Effector CD8-positive, alpha-beta T cell (primary cell): ENCODE results near the gene NCAPG2.

Experiments used
- DNase-seq: peaks from one replicate; lab custom pipeline; 2025; lab: John Stamatoyannopoulos, UW
- total RNA-seq, 4 experiments: gene quantifications; one replicate each; lab custom pipeline; 2026; lab: John Stamatoyannopoulos, UW

Gene NCAPG2
- total RNA-seq, result 12.3 to 23.6 (median 18.4) reads per million in 4 experiments

GRCh38 chr7:158704524-158705233, at the start of gene NCAPG2:
NCAPG2 (minus strand) TSS chr7:158704804; CDS start chr7:158701899, 2,905 bp downstream.
- peak; percentile 97 for DNase-seq

- DNase-seq, result no peak
Measured at GRCh38 chr7:158753900-158754299, 49.3 kb upstream of the NCAPG2 start.

GRCh38 chr7:158751751-158752150, 47.1 kb upstream of the NCAPG2 start:
- no peak for DNase-seq

GRCh38 chr7:158751199-158751598, 46.6 kb upstream of the NCAPG2 start:
- DNase-seq, result no peak

GRCh38 chr7:158750702-158751101, 46.1 kb upstream of the NCAPG2 start:
- no peak for DNase-seq

- no peak for DNase-seq
Measured at GRCh38 chr7:158749396-158749795, 44.8 kb upstream of the NCAPG2 start.

- DNase-seq, result no peak
Measured at GRCh38 chr7:158748335-158748734, 43.7 kb upstream of the NCAPG2 start.

GRCh38 chr7:158747408-158747807, 42.8 kb upstream of the NCAPG2 start:
- DNase-seq, result no peak

- DNase-seq, result no peak
Measured at GRCh38 chr7:158746957-158747356, 42.4 kb upstream of the NCAPG2 start.

- DNase-seq, result no peak
Measured at GRCh38 chr7:158745057-158745715, 40.6 kb upstream of the NCAPG2 start.

GRCh38 chr7:158744070-158744469, 39.5 kb upstream of the NCAPG2 start:
- DNase-seq, result no peak

- DNase-seq, result no peak
Measured at GRCh38 chr7:158743219-158743618, 38.6 kb upstream of the NCAPG2 start.

GRCh38 chr7:158742065-158742821, 37.6 kb upstream of the NCAPG2 start:
- no peak for DNase-seq

- no peak for DNase-seq
Measured at GRCh38 chr7:158741294-158741666, 36.7 kb upstream of the NCAPG2 start.

- DNase-seq, result no peak
Measured at GRCh38 chr7:158740657-158741293, 36.2 kb upstream of the NCAPG2 start.

- DNase-seq, result no peak
Measured at GRCh38 chr7:158740013-158740656, 35.5 kb upstream of the NCAPG2 start.

- DNase-seq, result no peak
Measured at GRCh38 chr7:158738841-158739240, 34.2 kb upstream of the NCAPG2 start.

GRCh38 chr7:158737064-158737695, 32.6 kb upstream of the NCAPG2 start:
- DNase-seq, result no peak

GRCh38 chr7:158735935-158736334, 31.3 kb upstream of the NCAPG2 start:
- DNase-seq, result no peak

- DNase-seq, result no peak
Measured at GRCh38 chr7:158734861-158735260, 30.3 kb upstream of the NCAPG2 start.

- no peak for DNase-seq
Measured at GRCh38 chr7:158733775-158734494, 29.3 kb upstream of the NCAPG2 start.
